K562 (cell line): ENCODE measurements around the gene HOXC11. TPM values are rescaled to one million over a fixed set of nuclear protein-coding genes. Genes with fewer than 3 reads are reported as not detected.
A peak's percentile ranks its signal among the peaks of the same experiment; 100 is the strongest.

Source experiments
- ATAC-seq: fragments of 200-7000 bp; cut with Tn5 transposase; 3 replicates; pipeline ENCODE4 v1.9.1; 2020; ENCODE audit warnings: moderate library complexity
- BruUV-seq: library from RNA; stranded (reverse); fragments of 400-500 nt; replicated peaks from 2 replicates; lab custom pipeline; 2021; lab: Mats Ljungman, UMichigan
- CTCF ChIA-PET: fragments of 300-600 bp; formaldehyde crosslinking; extraction: SDS; loops from one replicate; lab custom pipeline; 2021; ENCODE audit warnings: low intra/inter-chr PET ratio; lab: Yijun Ruan, JAX
- POLR2A ChIA-PET: fragments of 300-600, 350-650 bp; sonication (Branson Sonifier 250); formaldehyde crosslinking; extraction: SDS; loops from one replicate; lab custom pipeline; 2021; ENCODE audit warnings: antibody characterized with exemption, inconsistent platforms; lab: Yijun Ruan, JAX
- DNase-seq, 4 experiments: peaks; one replicate each; pipeline versions ENCODE4 v3.0.0 to v3.0.0-alpha.2; 2011 to 2018; ENCODE audit warnings: low spot score in 3 of 4, mixed read lengths in 3 of 4; ENCODE audit errors: extremely low read depth in 1 of 4
- FAIRE-seq: peaks from 2 replicates; lab custom pipeline; 2011; peaks lifted over from hg19 to GRCh38; lab: Jason Lieb, UNC
- H2AFZ ChIP-seq: 2 replicates; pipeline ENCODE4 v1.6.0; 2011; ENCODE audit warnings: low read depth, low read length, control low read depth, inconsistent platforms
- H3K27ac ChIP-seq: fragments of 200-600 bp; 3 replicates; pipeline ENCODE4 v1.8.0; 2011; ENCODE audit warnings: low read depth, mild to moderate bottlenecking, control low read depth, inconsistent platforms, low read length, moderate library complexity, mixed read lengths; ENCODE audit errors: extremely low read depth
- H3K27me3 ChIP-seq, 2 experiments: fragments of 300-600 bp in 1 of 2; 2 replicates in 1 of 2; 3 replicates in 1 of 2; pipeline versions ENCODE4 v1.6.0 to v1.8.0; 2011; ENCODE audit warnings: inconsistent platforms in 2 of 2, low read length in 2 of 2, mild to moderate bottlenecking in 1 of 2, mixed read lengths in 1 of 2, moderate library complexity in 1 of 2; ENCODE audit not compliant: control insufficient read depth in 2 of 2, insufficient read depth in 2 of 2
- H3K36me3 ChIP-seq: fragments of 300-600 bp; 3 replicates; pipeline ENCODE4 v1.8.0; 2011; ENCODE audit warnings: mild to moderate bottlenecking, low read length, inconsistent platforms; ENCODE audit not compliant: control insufficient read depth, insufficient read depth
- H3K4me1 ChIP-seq, 2 experiments: fragments of 200-600 bp in 1 of 2; replicated peaks in 1 of 2; 2 replicates in 1 of 2; 3 replicates in 1 of 2; pipeline versions ENCODE4 v1.5.1 to v1.8.0; 2011; ENCODE audit warnings: inconsistent platforms in 2 of 2, low read length in 2 of 2, mild to moderate bottlenecking in 1 of 2, mixed read lengths in 1 of 2, moderate library complexity in 1 of 2; ENCODE audit not compliant: control insufficient read depth in 2 of 2, insufficient read depth in 2 of 2
- H3K4me2 ChIP-seq: 2 replicates; pipeline ENCODE4 v1.6.1; 2011; ENCODE audit warnings: low read length, control low read depth, inconsistent platforms, mixed read lengths; ENCODE audit not compliant: insufficient read depth
- H3K4me3 ChIP-seq: fragments of 200-600 bp; sonication (generic), shearing (Covaris generic); 2 replicates; pipeline ENCODE4 v1.5.1; 2016; ENCODE audit warnings: control low read depth, inconsistent platforms
- H3K79me2 ChIP-seq: fragments of 200-600 bp; 3 replicates; pipeline ENCODE4 v1.8.0; 2011; ENCODE audit warnings: low read length, inconsistent platforms; ENCODE audit not compliant: control insufficient read depth, insufficient read depth
- H3K9ac ChIP-seq, 2 experiments: 2 replicates each; pipeline versions ENCODE4 v1.6.0 to v1.6.1; 2011; ENCODE audit warnings: low read depth in 2 of 2, low read length in 2 of 2, control low read depth in 1 of 2, inconsistent platforms in 1 of 2, mild to moderate bottlenecking in 1 of 2, mixed read lengths in 1 of 2; ENCODE audit not compliant: insufficient read depth in 1 of 2
- H3K9me1 ChIP-seq: one replicate; pipeline ENCODE4 v1.6.0; 2011; ENCODE audit warnings: inconsistent platforms, mild to moderate bottlenecking, low read length, moderate library complexity; ENCODE audit not compliant: control insufficient read depth, insufficient read depth
- H3K9me3 ChIP-seq: replicated peaks from 2 replicates; pipeline ENCODE4 v1.5.1; 2011; ENCODE audit warnings: low read depth, low read length, inconsistent platforms; ENCODE audit not compliant: control insufficient read depth, insufficient read depth
- H4K20me1 ChIP-seq: replicated peaks from 2 replicates; pipeline ENCODE4 v1.6.1; 2011; ENCODE audit warnings: low read length, inconsistent platforms, mixed read lengths; ENCODE audit not compliant: control insufficient read depth, insufficient read depth
- HNRNPLL ChIP-seq: fragments of 200-400 bp; formaldehyde crosslinking; IDR thresholded peaks from 2 replicates; pipeline ENCODE4 v1.6.1; 2017; ENCODE audit warnings: low read length, low read depth, mild to moderate bottlenecking; ENCODE audit not compliant: poor library complexity, severe bottlenecking
- SETDB1 ChIP-seq: IDR thresholded peaks from one replicate; pipeline ENCODE4 v1.6.1; 2012; ENCODE audit warnings: low read length, control low read depth, inconsistent platforms
- U2AF1 ChIP-seq: fragments of 200-400 bp; formaldehyde crosslinking; optimal IDR thresholded peaks from 2 replicates; pipeline ENCODE3; 2017; ENCODE audit warnings: mild to moderate bottlenecking, low read depth, low read length, moderate library complexity
- WGBS: fragments of 100-300 bp; shearing (Covaris generic); methylation state at CpG from one replicate; pipeline ENCODE4 v1.1.6; 2016; ENCODE audit warnings: low coverage, mixed read lengths; ENCODE audit not compliant: insufficient coverage; ENCODE audit errors: missing lambda C conversion rate; 5-methylcytosine and 5-hydroxymethylcytosine counted together
- in situ Hi-C: fragments of 300-500 bp; cut with MboI; formaldehyde crosslinking; loops from 4 replicates; pipeline ENCODE4 v1.15.0; 2018; ENCODE audit warnings: inconsistent platforms, mixed read lengths
- intact Hi-C: fragments of 100-400 bp; cut with micrococcal nuclease; formaldehyde crosslinking; loops from 2 replicates; pipeline ENCODE4 v1.14.2; 2022
- polyA plus RNA-seq, 8 experiments: library from polyadenylated mRNA; depleted of rRNA in 4 of 8; stranded (reverse) in 5 of 8; unstranded in 3 of 8; fragments of >200 nt; fragmentation: Nextera tagmentation in 2 of 8; fragmentation: Illumina TruSeq in 1 of 8; extraction: Ambion mirVana in 2 of 8; extraction: Trizol in 1 of 8; gene quantifications; 2 replicates each; pipeline versions ENCODE4 v1.2.1 to v1.2.3, GENCODE V29; 2011 to 2014; ENCODE audit warnings: inconsistent platforms in 1 of 8, missing spikeins in 1 of 8
- total RNA-seq, 7 experiments: library from RNA; depleted of rRNA in 6 of 7; stranded (reverse); fragments of >200 nt in 6 of 7; fragmentation: Illumina TruSeq in 2 of 7; extraction: Trizol in 2 of 7; gene quantifications; 2 replicates each; pipeline versions ENCODE4 v1.2.1 to v1.2.3, GENCODE V29; 2011 to 2021; ENCODE audit warnings: low replicate concordance in 1 of 7
- TF ChIP-seq, protein P1 (sequence below): fragments of 450-650 bp; formaldehyde crosslinking; IDR thresholded peaks from 2 replicates; pipeline ENCODE4 v1.4.0; 2020; ENCODE audit warnings: mild to moderate bottlenecking, moderate library complexity
- TF ChIP-seq, protein P2 (sequence below): fragments of 450-650 bp; formaldehyde crosslinking; IDR thresholded peaks from 2 replicates; pipeline ENCODE4 v1.4.0; 2020; ENCODE audit warnings: mild to moderate bottlenecking, moderate library complexity
- TF ChIP-seq, protein P3 (sequence below): fragments of 250-450 bp; sonication (Bioruptor Pico); IDR thresholded peaks from 2 replicates; pipeline ENCODE4 v1.5.0; 2022; ENCODE audit warnings: mild to moderate bottlenecking

Gene HOXC11
- total and polyA plus RNA-seq, 9 of the 15 experiments (the other 6 are each of a cell fraction or from before 2014, with no cell fraction given): not detected

DNA sequence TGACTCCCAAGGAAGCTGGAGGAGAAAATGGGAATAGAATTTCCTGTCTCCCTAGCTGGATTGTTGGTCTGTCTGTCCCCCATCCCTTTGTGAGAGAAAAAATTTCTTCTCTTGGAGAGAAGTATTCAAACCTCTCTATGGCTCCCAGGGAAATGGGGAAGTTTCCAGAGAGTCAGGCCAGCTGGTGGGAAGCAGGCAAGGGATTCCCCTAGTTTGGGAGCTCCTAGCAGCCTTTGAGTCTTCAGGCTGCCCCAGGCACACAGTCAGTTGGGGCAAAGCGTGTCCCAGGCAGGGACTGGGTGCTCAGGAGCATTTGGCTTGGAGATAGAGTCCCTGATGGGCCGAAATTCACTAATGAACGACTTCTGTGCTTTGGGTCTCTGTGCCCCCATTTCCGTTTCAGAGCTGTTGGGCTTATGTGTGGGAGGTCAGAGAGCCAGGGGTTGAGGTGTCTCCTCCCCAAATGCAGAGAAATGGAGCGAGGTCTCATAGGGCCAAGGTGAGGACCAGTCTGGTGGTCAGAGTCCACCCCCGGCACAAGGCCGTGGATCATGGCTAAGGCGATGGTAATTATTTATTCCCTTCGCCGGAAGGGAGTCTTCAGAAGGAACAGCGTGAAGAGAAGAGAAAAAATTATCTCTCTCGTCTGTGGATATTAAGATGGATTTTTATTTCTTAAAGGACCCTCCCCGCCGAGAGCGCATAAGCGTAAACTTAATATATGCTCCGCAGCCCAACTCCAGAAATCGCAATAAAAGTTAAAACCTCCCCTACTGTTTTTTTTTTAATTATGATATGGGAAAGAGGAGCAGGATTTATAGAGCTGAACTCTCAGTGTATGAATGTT is 20.5 kb downstream of the HOXC11 start:
- FAIRE-seq (no peak), ATAC-seq (no peak)
- H3K9me1 ChIP-seq: no peaks in the 10 kb centered on the region

DNA sequence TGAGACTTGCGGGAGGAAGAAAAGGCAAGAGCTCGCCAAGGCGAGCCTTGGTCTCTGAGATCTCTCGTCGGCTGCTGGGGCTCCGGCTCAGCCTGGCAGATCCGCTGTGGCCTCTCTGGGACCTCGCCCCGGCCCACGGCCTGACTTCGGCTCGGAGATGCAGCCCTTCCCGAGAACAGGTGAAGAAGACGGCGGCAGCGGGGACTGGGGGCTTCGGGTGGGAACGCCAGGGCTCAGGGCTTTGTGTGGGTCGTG is 21.0 kb downstream of the HOXC11 start:
- intact Hi-C loops (no loop called here), in situ Hi-C loops (no loop called here)
- peaks cover 41 to 65% of the 10 kb centered on the region in 2 experiments for H3K4me1 ChIP-seq
- WGBS: 81% methylated on average over 11 of the region's 19 CpGs
- no peak overlapping the region for H3K27ac ChIP-seq
- H3K36me3 ChIP-seq: no peaks in the 10 kb centered on the region
- H3K9ac ChIP-seq: peak overlapping the region in 1 of 2 experiments; percentile 96; a peak in 2 of 4 replicates
- FAIRE-seq (no peak), ATAC-seq (no peak), DNase-seq (no peak)
- BruUV-seq: no TSS peak
- H3K4me2 ChIP-seq: peak overlapping the region; percentile 92; the same call in 1 of the 2 replicates
- no peak overlapping the region for H3K4me3 ChIP-seq
- H3K79me2 ChIP-seq: peaks cover 26% of the 10 kb centered on the region
- H3K27me3 ChIP-seq: peaks cover 0 to 10% of the 10 kb centered on the region in 2 experiments; a peak in 2 of 5 replicates
- no peaks in the 10 kb centered on the region for H3K9me1 ChIP-seq
- POLR2A ChIA-PET: interaction anchor here (1.0 to 1.2 kb wide), 2 partner anchors 25 to 214 kb away, joined by 4 read pairs; no protein-coding TSS in a partner anchor
- TF ChIP-seq, protein P1, sequence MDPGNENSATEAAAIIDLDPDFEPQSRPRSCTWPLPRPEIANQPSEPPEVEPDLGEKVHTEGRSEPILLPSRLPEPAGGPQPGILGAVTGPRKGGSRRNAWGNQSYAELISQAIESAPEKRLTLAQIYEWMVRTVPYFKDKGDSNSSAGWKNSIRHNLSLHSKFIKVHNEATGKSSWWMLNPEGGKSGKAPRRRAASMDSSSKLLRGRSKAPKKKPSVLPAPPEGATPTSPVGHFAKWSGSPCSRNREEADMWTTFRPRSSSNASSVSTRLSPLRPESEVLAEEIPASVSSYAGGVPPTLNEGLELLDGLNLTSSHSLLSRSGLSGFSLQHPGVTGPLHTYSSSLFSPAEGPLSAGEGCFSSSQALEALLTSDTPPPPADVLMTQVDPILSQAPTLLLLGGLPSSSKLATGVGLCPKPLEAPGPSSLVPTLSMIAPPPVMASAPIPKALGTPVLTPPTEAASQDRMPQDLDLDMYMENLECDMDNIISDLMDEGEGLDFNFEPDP (CRISPR knock-in tag): no peak
- TF ChIP-seq, protein P2, sequence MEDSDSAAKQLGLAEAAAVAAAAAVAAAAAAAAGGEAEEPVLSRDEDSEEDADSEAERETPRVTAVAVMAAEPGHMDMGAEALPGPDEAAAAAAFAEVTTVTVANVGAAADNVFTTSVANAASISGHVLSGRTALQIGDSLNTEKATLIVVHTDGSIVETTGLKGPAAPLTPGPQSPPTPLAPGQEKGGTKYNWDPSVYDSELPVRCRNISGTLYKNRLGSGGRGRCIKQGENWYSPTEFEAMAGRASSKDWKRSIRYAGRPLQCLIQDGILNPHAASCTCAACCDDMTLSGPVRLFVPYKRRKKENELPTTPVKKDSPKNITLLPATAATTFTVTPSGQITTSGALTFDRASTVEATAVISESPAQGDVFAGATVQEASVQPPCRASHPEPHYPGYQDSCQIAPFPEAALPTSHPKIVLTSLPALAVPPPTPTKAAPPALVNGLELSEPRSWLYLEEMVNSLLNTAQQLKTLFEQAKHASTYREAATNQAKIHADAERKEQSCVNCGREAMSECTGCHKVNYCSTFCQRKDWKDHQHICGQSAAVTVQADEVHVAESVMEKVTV: no peak
- TF ChIP-seq, protein P3, sequence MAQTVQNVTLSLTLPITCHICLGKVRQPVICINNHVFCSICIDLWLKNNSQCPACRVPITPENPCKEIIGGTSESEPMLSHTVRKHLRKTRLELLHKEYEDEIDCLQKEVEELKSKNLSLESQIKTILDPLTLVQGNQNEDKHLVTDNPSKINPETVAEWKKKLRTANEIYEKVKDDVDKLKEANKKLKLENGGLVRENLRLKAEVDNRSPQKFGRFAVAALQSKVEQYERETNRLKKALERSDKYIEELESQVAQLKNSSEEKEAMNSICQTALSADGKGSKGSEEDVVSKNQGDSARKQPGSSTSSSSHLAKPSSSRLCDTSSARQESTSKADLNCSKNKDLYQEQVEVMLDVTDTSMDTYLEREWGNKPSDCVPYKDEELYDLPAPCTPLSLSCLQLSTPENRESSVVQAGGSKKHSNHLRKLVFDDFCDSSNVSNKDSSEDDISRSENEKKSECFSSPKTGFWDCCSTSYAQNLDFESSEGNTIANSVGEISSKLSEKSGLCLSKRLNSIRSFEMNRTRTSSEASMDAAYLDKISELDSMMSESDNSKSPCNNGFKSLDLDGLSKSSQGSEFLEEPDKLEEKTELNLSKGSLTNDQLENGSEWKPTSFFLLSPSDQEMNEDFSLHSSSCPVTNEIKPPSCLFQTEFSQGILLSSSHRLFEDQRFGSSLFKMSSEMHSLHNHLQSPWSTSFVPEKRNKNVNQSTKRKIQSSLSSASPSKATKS (CRISPR knock-in tag): no peak
- peak; percentile 20 for TF ChIP-seq U2AF1
- H3K9me3 ChIP-seq: no peaks in the 10 kb centered on the region
- H2AFZ ChIP-seq: peak overlapping the region; percentile 93; the same call in 1 of the 2 replicates
- CTCF ChIA-PET: no interaction called here
- H4K20me1 ChIP-seq: no peaks in the 10 kb centered on the region

More for the DNA sequence above, 20.5 kb downstream of the HOXC11 start:
- no peak overlapping the region for H3K4me2 ChIP-seq
- no peak overlapping the region for H3K27ac ChIP-seq
- H3K36me3 ChIP-seq: no peaks in the 10 kb centered on the region
- H2AFZ ChIP-seq: no peak overlapping the region
- ChIA-PET POLR2A (interaction anchor here (0.6 to 1.2 kb wide), 3 partner anchors 25 to 534 kb away, joined by 3 to 4 read pairs (median 4); no protein-coding TSS in a partner anchor), CTCF (no interaction called here)
- no TSS peak for BruUV-seq
- 80% methylated on average over 18 of the region's 18 CpGs for WGBS
- H3K79me2 ChIP-seq: peaks cover 25% of the 10 kb centered on the region
- no peaks in the 10 kb centered on the region for H3K9me3 ChIP-seq
- intact Hi-C loops (no loop called here), in situ Hi-C loops (no loop called here)
- peaks cover 41 to 62% of the 10 kb centered on the region in 2 experiments for H3K4me1 ChIP-seq
- H4K20me1 ChIP-seq: no peaks in the 10 kb centered on the region
- H3K4me3 ChIP-seq: no peak overlapping the region
- no peak for DNase-seq
- H3K9ac ChIP-seq: peak overlapping the region in 1 of 2 experiments; percentile 96; a peak in 1 of 4 replicates
- peaks cover 0 to 10% of the 10 kb centered on the region in 2 experiments; a peak in 2 of 5 replicates for H3K27me3 ChIP-seq
- peak; percentile 26 for TF ChIP-seq HNRNPLL
- TF ChIP-seq SETDB1: no peak
